NCI-H345 treated with DMSO at 0.1 percent for 48 hours (cell line): Measurements from ENCODE around the gene SRGAP3.

Experiments used
- DNase-seq: peaks from one replicate; lab custom pipeline; 2025; ENCODE audit not compliant: unreplicated experiment; lab: John Stamatoyannopoulos, UW

SRGAP3 gene

DNA sequence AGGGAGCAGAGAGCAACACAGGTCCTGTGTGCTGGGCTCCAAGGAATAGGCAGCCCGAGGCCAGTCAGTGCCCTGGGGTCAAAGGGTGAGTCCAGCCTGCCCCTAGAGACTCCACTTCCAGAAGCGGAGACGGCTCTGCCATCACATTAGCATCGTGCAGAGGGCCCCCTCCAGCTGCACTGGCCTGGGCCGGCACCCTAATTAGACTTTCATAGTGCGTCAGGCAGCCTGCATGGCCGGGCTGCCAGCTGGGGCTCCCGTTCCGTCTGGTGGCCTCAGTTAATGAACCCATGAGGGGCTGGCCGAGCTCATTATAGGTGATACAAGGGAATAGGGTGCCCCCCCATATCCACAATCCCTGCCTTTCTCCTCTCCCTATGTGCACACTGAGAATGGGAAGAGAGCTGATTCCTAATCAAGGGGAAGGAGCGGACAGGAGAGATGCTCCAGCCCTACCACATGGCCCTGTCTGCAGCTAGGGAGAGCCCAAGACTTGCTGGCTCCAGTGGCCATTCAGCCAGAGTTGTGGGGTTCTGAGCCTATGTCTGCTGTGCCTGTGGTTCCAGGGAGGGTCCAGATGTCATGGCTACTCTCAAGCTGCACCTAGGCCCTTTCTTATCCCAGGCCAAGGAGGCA is 128.0 kb downstream of the SRGAP3 start:
- DNase-seq, result no peak

DNA sequence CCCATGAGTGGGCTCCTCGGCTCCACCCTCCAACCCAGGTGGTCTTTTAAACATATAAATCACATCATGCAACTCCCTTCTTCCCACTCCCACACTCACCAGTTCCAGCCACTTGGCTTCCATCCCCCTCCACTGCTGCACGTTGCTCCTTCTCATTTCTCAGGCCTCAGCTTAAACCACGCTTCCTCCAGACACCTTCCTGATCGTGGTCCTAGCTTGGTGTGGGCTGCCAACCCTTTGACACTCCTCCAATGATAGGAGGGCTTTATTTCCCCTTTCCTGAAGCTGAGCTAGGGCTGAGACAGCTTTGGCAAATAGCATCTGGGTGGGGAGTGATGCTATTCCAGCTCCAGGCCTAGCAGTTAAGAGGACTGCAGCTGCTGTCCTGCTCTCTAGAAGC is 130.1 kb downstream of the SRGAP3 start:
- no peak for DNase-seq

DNA sequence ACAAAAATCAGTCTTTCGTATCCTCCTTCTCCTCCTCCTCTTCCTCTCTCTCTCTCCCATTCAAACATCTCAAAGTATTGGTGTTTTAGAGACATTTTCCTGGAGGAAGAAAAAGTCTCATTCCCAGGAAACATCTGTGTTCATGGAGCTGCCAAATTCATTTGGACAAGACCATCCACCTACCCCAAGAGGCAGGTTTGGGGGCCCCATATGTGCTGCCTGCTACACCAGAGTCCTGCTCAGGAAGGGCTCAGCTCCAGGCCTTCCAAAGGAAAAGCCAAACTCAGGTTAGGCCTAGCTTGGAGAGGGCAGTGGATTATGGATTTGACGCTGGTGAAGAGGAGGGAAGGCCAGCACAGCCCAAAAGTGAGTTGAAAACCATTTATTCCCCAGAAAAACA is 131.2 kb downstream of the SRGAP3 start:
- DNase-seq, result no peak

DNA sequence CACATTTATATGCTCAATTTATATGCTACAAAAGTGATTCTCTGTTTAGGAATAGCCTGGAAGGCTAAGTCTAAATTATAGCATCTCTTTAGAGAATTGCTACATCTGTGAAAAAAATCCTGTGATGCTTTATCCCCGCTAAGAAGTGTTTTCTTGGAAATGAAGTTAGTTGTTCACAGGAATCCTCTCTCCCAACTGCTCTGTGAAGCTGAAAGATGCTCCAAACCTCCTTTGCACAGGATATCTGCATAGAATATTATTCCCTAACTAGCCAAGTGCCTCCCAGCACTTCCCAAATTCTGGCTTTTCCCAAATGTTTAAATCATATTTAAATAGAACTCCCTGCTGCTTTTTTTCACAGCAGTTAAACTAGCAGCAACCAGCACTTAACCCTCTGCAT is 132.2 kb downstream of the SRGAP3 start:
- no peak for DNase-seq

DNA sequence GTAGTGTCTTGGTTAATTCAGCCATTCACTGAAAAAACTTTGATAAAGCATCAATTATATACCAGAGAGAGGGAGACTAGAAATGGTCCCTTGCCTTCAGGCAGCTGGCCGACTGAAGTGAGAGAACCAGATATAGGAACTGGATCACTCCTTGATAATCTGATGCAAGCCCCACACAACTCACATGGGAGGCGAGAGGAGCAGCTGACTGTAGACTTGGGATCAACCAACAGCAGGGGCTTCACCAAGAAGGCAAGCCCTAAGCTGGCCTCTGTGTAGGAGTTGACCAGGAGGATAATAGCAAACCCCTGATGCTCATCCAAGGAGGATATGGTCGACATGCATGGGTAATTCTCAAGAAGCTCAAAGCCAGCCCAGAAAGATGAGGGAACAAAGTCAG is 133.1 kb downstream of the SRGAP3 start:
- no peak for DNase-seq

DNA sequence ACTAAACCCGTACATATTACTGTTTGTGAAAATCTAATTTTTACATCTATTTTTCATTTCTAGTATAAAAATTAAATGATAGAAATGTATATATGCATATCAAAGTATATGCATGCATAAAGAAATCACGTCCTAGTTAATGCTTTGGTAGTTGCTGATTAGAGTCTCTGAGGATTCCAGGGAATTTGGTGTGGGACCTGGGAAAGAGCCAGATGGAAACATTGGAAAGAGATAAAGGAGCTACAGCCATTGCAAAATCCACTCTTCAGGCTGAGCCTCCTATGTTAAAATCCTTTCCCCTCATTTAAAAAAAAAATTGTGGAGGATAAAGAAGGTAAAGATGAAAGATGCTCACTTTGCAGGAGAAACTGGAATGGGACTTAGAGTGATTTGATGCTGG is 134.1 kb downstream of the SRGAP3 start:
- DNase-seq, result no peak

DNA sequence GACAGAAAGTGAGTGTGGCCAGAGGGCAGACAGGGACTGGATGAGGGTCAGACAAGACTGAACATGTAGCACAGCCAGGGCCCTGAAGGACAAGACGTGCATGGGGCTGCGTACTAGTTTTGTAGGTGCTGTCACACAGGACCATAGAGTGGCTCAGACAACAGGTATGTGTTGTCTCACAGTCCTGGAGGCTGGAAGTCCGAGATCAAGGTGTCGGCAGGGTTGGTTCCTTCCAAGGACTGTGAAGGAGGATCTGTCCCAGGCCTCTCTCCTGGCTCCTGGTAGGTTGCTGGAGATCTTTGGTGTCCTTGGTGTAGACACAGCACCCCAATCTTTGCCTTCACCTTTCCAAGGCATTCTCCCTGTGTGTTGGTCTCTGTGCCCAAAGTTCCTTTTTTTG is 136.4 kb downstream of the SRGAP3 start:
- DNase-seq, result no peak

DNA sequence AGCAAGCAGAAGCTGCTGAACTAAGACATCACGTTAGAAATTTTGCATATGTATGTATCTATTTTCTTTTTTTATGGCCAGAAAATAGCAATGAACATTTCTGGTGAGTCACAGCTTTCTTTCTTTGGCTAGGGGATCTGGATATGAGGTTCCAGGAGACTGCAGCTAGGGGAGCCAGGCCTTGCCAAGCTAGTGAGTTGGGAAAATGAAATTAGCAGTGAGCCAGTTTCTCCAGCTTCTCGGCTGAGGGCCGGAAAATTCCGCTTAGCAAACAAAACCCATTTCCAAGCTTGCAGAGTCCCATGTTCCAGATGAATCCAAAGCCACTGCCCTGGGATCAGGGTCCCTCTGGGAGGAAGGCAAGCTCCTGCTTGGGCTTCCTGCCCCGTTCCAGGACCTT is 137.6 kb downstream of the SRGAP3 start:
- DNase-seq, result no peak

DNA sequence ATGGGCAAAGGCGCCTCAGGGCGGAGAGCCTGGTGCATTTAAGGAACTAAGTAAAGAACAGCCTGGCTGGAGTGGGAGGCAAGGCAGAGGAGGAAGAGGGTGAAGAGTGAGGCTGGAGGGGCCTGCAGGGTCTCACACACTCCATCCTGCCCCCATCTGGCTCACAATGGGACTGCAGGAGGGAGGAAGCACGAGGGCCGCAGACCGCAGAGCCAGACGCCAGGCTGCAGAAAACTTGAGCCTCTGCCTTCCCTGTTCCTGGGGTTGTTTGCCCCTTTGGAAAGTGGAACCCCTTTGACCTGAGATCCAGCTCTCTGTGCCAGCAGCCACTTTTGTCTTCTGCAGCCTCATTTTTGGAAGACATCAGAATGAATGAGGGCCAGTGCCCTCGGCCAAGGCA is 138.0 kb downstream of the SRGAP3 start:
- no peak for DNase-seq

DNA sequence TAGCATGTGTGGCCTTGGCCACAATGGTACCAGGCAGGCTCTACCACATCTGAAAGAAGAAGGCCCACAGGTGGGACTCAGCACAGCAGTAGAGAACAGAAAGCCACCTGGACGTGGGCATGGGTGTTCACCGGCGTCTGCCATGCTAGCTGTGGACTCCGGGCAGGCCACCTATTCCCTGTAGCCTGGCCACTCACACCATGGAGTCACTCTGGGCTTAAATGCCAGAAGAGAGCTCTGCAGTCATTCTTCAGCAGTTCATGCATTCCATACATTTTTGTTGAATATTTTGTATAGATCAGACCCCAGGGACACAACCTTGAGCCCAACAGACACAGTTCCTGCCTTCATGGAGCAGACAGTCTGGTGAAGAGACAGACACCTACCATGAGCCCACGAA is 138.6 kb downstream of the SRGAP3 start:
- no peak for DNase-seq

DNA sequence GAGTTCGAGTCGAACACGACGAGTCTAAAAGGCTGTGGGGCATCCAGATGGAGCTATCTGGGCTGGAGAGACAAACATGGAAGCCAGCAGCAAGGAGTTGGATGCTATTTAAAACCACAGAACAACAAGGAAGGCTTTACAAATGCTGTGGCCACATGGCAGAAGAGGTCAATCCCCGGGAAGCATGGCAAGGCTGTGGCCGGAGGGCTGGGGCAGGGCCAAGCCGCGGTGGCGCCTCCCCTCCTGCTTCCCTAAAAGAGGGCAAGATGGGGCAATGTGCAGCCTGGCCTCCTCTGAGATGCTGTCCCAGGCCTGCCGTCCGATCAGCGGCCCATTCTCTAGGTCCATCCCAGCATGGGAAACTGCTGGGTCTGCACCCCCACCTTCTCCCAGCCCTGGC is 139.1 kb downstream of the SRGAP3 start:
- DNase-seq, result no peak

DNA sequence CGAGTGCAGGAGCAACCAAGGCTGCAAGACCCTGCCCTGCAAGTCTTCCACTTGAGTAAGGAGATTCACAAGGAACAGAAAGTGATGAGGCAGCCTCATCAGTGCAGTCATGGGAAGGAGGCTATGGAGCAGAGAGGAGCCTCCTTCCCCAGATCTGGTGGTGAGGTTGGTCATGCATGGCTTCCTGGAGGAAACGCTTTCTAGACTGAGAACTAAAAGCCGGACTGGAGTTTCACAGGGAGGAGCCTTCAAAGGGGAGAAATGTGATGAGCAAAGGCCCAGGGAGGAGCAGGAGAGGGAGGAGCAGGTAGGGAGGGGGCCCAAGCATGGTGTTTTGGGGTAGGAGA is 139.9 kb downstream of the SRGAP3 start:
- no peak for DNase-seq

DNA sequence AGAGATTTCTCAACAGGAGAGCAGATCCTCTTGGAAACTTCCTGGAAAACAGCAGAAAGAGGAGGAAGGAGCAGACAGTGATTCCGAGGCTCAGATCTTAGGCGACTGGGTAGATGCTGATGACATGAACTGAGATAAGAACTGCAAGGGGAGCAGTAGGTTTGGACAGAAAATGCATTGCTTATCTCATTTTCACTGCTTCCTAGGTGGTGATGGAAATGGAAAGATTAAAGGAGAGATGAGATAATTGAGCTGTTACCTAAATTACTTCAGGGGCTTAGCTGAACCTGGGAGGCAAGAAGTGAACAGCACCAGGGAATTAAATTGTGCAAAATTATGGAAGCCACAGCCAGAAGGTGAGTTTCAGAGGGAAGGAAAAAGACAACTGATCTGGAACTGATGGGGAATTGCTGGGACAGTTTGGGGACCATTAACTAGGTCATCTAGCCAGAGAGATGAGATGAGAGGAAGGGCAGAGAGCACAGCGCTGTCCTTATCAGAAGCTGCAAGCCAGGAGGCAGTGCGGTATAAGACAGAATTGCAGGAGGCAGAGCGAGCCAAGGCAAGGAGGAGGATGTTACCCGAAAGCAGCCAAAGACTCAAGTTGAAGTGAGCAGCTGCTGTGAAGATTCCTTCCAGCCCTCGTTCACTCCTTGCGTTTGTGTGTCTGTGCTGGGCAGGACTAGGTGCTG is 140.4 kb downstream of the SRGAP3 start:
- DNase-seq, result no peak

DNA sequence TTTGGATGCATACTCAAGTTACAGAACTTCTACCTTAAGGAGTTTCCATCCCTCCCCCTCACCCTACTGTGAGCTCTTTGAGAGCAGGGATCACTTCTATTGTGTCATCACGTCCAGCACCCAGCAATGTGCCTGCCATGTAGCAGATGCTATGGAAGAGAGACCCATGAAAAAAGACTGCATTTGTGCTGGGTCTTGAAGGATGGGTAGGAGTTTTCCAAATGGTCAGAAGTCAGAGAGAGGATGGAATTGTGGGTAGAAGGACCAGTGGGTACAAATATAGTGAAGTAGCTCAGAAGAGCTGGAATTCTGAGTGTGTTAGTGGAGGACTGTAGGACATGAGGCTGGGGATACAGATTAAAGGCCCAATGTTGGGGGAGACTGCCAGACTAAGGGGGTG is 141.7 kb downstream of the SRGAP3 start:
- DNase-seq, result no peak

DNA sequence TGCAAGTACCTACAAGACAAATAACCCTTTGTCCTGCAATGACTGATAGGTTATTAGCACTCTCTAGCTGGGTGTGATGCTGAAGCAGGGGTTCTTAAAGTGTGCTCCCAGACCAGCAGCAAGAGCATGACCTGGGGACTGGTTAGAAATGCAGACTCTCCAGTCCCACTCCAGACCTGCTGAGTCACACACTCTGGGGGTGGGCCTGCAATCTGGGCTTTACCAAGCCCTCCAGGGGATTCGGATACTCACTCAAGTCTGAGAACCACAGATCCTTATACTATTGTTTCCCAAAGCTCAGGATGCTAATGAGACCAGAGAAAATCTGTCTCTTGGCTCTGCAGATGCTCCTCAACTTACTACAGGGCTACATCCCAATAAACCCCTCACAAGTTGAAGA is 144.0 kb downstream of the SRGAP3 start:
- no peak for DNase-seq

DNA sequence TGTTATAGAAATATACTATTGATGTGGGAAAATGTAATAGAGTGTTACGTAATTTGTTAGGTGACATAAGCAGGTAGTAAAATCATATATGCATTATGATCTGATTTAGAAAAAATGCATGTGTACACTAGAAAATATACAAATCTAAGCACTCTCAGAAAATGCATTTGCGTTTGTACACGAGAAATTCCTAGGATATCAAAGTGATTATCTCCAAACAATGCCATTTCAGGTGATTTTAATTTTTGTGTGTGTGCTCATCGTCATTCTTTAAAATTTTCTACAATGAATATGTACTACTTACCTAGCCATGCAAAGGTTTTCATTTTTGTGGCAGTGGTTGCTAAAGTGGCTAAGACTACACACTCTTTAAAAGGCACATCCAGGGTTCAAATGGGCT is 145.3 kb downstream of the SRGAP3 start:
- no peak for DNase-seq

DNA sequence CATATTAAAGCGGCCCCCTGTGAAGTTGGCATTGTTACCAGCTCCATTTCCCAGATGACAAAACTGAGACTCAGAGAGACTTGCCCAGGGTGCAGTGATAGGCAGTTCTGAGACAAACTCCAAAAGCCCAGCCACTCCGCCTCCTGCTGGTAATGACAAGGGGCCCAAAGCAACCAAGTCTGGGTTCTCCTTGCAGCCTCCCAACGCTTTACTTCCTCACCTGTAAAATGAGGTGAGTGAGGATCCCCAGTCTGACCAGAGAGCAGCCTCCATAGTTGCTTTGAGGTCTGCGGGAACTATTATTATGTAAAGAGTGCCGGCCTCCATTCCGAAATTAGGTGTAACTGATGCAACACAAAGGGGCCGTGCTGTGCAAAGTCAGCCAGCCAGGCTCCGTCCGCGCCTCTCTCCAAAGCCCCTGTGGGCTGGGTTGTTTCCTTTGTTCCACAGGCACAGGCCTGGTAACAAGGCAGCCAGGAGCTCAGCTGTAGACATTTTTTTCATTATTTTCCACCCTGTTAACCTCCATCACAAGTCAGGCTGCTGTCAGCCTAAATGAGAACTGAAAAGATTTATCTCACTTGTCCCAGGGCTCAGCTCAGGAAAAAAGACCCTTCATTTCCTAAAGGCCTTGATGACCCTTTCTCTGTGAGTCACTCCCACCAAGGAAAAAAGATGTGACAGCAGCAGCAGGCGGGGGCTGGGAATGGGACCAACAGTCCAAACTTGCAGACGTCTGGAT is 147.0 kb downstream of the SRGAP3 start:
- DNase-seq, result no peak

DNA sequence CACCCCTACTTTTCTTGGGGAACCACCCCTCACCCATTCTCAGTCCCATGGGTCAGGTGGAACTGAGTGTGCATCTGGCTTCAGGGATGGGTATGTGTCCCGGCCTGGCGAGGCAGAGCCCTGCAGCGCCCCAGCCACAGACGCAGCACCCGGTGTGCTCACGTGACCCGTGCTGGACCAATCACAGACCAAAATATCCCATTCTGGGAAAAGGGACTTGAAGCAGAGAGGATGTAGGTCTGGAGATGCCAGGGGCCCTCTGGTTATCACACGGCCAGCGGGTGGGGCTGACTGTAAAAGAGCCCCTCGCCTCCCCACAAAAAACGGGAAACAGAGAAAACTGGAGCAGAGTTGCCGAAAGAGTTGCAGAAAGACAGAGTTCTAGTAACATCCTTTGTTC is 148.2 kb downstream of the SRGAP3 start:
- no peak for DNase-seq

DNA sequence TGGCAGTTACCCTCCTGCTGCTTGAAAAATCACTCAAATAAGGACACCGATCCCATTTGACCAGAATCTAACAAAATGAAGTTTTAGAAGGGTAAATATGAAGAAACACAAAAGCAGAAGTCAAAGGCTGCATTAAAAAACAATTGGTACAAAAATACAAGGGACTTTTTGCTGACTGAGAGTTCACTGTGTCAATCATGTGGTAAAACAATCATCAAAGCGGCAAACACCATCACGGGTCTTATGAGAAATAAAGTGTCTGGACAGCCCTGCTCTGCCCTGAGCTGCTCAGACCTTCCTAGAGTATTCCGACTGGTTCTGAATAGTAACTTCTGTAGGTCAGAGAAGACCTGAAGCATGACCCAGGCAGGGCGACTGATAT is 148.9 kb downstream of the SRGAP3 start:
- DNase-seq, result no peak

DNA sequence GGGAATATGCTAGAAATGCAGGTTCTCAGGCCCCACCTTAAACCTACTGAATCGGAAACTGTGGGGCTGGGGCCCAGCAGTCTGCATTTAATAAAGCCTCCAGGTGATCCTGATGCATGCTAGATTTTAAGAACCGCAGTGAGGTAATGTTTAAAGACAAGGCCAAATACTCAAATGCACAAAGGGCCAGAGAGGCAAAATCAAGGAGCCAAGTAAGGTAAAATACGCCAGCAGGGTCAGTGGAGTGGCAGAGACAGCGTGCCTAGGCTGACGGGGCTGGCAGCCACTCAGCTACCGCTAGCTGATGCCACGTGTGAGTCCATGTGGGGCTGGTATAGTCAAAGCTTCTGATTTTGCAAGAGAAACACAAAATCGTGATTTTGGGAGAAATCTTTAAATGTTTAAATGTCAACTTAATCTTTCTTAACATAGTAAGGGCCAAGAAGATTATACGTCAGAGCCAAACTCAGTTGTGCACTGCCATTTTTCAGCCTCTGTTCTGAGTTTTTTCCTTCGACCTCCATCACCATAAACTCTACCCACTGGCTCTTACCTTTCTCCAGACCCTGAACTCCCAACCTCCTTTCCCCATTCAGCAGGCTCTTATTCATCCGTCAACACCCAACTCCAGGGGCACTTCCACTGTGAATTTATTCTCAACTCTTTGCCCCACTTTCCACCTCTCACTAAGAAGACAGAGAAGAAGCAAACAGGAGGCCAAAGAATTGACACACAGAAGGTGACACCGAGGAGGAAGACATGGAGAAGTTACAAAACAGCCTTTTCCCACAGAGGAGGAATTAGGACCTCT is 149.5 kb downstream of the SRGAP3 start:
- DNase-seq, result no peak

DNA sequence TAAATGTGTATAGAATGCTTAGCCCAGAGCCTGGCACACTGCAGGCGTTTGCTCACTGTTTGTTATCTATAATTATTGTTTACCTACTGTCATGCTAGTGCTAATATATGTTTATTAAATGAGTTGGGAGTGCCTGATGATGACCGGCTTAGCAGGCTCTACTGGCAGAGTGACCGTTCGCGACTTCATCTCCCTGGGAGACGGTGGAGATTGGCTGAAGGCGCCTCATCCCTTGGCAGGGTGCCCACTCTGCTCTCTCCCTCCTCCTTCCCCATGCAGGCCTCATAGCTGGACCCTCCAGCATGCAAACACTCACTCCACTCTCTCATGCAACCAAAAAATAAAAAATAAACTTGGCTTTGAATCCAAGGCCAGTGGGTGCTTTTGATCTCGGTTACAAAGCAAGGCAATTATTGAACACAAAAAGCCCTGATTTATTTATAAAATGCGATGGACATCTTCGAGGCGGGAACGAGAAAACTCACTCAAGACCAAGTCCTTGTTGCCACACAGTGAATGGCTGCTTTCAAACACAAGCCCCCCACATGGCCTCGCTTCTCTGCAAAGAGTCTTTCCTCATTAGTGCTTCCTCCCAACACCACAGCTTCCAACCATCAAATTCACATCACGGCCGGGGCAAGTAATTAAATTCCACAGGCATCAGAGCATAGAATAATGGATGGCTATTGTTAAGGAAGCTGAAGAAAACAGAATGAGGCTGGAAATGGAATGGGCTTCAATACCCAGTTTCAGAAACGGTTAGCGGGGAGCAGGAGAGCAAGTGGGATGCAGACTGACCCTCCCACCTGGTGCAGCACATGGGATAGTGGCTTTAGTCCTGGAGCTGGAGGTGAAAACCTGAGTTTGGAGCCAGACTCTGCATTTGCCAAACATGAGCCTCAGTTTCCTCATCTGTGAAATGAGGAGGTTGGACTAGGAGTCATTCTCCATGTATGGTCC is 150.4 kb downstream of the SRGAP3 start:
- no peak for DNase-seq
